H1 (cell line): ENCODE data around the gene CAMK2A. TPM values are rescaled to one million over a fixed set of nuclear protein-coding genes. Genes with fewer than 3 reads are reported as not detected.

Experiments used
- CTCF ChIA-PET: fragments of 300-600 bp; sonication (Branson Sonifier 250); formaldehyde crosslinking; loops from one replicate; lab custom pipeline; 2021; ENCODE audit not compliant: partially characterized antibody; lab: Charles Lee
- POLR2A ChIA-PET: fragments of 300-600 bp; sonication (Branson Sonifier 250); formaldehyde crosslinking; loops from one replicate; lab custom pipeline; 2021; ENCODE audit warnings: inconsistent platforms; ENCODE audit not compliant: partially characterized antibody; lab: Charles Lee
- DNase-seq, 2 experiments: peaks; one replicate each; pipeline versions ENCODE4 v3.0.0 to v3.0.0-alpha.2; 2010 to 2022; ENCODE audit warnings: low spot score in 2 of 2, low read depth in 1 of 2, mixed read lengths in 1 of 2
- FAIRE-seq: peaks from 2 replicates; lab custom pipeline; 2011; peaks lifted over from hg19 to GRCh38; lab: Jason Lieb, UNC
- H2AFZ ChIP-seq: 2 replicates; pipeline ENCODE4 v1.8.1; 2012; ENCODE audit warnings: low read length, inconsistent platforms
- H2AK5ac ChIP-seq: 2 replicates; pipeline ENCODE4 v1.6.1; 2013; ENCODE audit warnings: low read depth, low read length
- H2BK120ac ChIP-seq: replicated peaks from 2 replicates; pipeline ENCODE3; 2013; ENCODE audit warnings: low read depth, low read length, inconsistent platforms
- H2BK12ac ChIP-seq: 2 replicates; pipeline ENCODE4 v1.6.1; 2013; ENCODE audit warnings: low read depth, low read length
- H2BK15ac ChIP-seq: 2 replicates; pipeline ENCODE4 v1.6.1; 2013; ENCODE audit warnings: low read length
- H2BK20ac ChIP-seq: 2 replicates; pipeline ENCODE4 v1.6.1; 2013; ENCODE audit warnings: low read length
- H2BK5ac ChIP-seq: 2 replicates; pipeline ENCODE4 v1.6.1; 2013; ENCODE audit warnings: low read depth, low read length
- H3K14ac ChIP-seq: 2 replicates; pipeline ENCODE4 v1.6.1; 2013; ENCODE audit warnings: inconsistent platforms; ENCODE audit not compliant: insufficient read length
- H3K18ac ChIP-seq: 2 replicates; pipeline ENCODE4 v1.6.1; 2013; ENCODE audit warnings: low read length; ENCODE audit errors: extremely low read depth
- H3K23ac ChIP-seq: 2 replicates; pipeline ENCODE4 v1.6.1; 2013; ENCODE audit warnings: inconsistent platforms; ENCODE audit not compliant: insufficient read length
- H3K23me2 ChIP-seq: 2 replicates; pipeline ENCODE4 v1.6.1; 2013; ENCODE audit warnings: low read depth, low read length
- H3K27ac ChIP-seq: 2 replicates; pipeline ENCODE4 v1.6.1; 2011; ENCODE audit warnings: low read depth, low read length, inconsistent platforms
- H3K27me3 ChIP-seq, 4 experiments: replicated peaks in 1 of 4; 1 replicate in 1 of 4; 2 replicates in 3 of 4; pipeline versions ENCODE4 v1.6.1 to v1.8.1; 2011 to 2013; ENCODE audit warnings: low read length in 3 of 4, mild to moderate bottlenecking in 3 of 4, inconsistent platforms in 2 of 4, mixed read lengths in 2 of 4, moderate library complexity in 1 of 4; ENCODE audit not compliant: control insufficient read depth in 3 of 4, insufficient read depth in 3 of 4; ENCODE audit errors: extremely low read depth in 1 of 4
- H3K36me3 ChIP-seq, 4 experiments: 2 replicates each; pipeline versions ENCODE4 v1.6.1 to v1.8.1; 2011 to 2013; ENCODE audit warnings: mild to moderate bottlenecking in 4 of 4, low read length in 3 of 4, moderate library complexity in 2 of 4, control low read depth in 1 of 4, inconsistent platforms in 1 of 4; ENCODE audit not compliant: insufficient read depth in 4 of 4, control insufficient read depth in 2 of 4
- H3K4ac ChIP-seq: replicated peaks from 2 replicates; pipeline ENCODE3; 2013; ENCODE audit warnings: low read length, low read depth, mixed read lengths, inconsistent platforms; ENCODE audit not compliant: insufficient read length
- H3K4me1 ChIP-seq, 4 experiments: replicated peaks in 1 of 4; 1 replicate in 1 of 4; 2 replicates in 3 of 4; pipeline versions ENCODE4 v1.6.1 to v1.8.1; 2011 to 2013; ENCODE audit warnings: low read length in 3 of 4, inconsistent platforms in 2 of 4, mixed read lengths in 1 of 4; ENCODE audit not compliant: insufficient read depth in 4 of 4, control insufficient read depth in 3 of 4
- H3K4me2 ChIP-seq, 2 experiments: 2 replicates each; pipeline versions ENCODE4 v1.6.1 to v1.8.1; 2011 to 2013; ENCODE audit warnings: low read depth in 2 of 2, low read length in 2 of 2, control low read depth in 1 of 2, inconsistent platforms in 1 of 2, mild to moderate bottlenecking in 1 of 2; ENCODE audit not compliant: insufficient read depth in 1 of 2
- H3K4me3 ChIP-seq, 4 experiments: fragments of 200-600, 300-600 bp in 1 of 4; sonication (generic), shearing (Covaris generic), sonication (Bioruptor Twin) in 1 of 4; 2 replicates each; pipeline versions ENCODE4 v1.5.1 to v1.8.1; 2011 to 2016; ENCODE audit warnings: low read length in 4 of 4, low read depth in 3 of 4, control low read depth in 2 of 4, inconsistent platforms in 2 of 4, mild to moderate bottlenecking in 2 of 4, mixed read lengths in 1 of 4, moderate library complexity in 1 of 4; ENCODE audit not compliant: insufficient read depth in 2 of 4; ENCODE audit errors: extremely low read depth in 1 of 4
- H3K56ac ChIP-seq: replicated peaks from 2 replicates; pipeline ENCODE3; 2013; ENCODE audit warnings: low read depth, mild to moderate bottlenecking, mixed read lengths, low read length, inconsistent platforms; ENCODE audit not compliant: insufficient read length
- H3K79me1 ChIP-seq: 2 replicates; pipeline ENCODE4 v1.6.1; 2013; ENCODE audit warnings: low read depth, low read length, control low read depth
- H3K79me2 ChIP-seq, 2 experiments: 2 replicates each; pipeline versions ENCODE4 v1.6.1 to v1.8.1; 2012 to 2013; ENCODE audit warnings: low read length in 2 of 2, mild to moderate bottlenecking in 2 of 2, inconsistent platforms in 1 of 2; ENCODE audit not compliant: insufficient read depth in 2 of 2, control insufficient read depth in 1 of 2
- H3K9ac ChIP-seq, 4 experiments: replicated peaks in 1 of 4; 1 replicate in 1 of 4; 2 replicates in 3 of 4; pipeline versions ENCODE4 v1.6.1 to v1.8.1; 2011 to 2013; ENCODE audit warnings: low read depth in 3 of 4, low read length in 3 of 4, control low read depth in 2 of 4, mild to moderate bottlenecking in 2 of 4, moderate library complexity in 2 of 4, inconsistent platforms in 1 of 4; ENCODE audit errors: extremely low read depth in 1 of 4
- H3K9me3 ChIP-seq, 2 experiments: 2 replicates each; pipeline versions ENCODE4 v1.6.1 to v1.8.1; 2012 to 2013; ENCODE audit warnings: mild to moderate bottlenecking in 2 of 2, moderate library complexity in 2 of 2, control low read depth in 1 of 2, inconsistent platforms in 1 of 2, low read depth in 1 of 2, low read length in 1 of 2, mixed read lengths in 1 of 2; ENCODE audit not compliant: insufficient read depth in 2 of 2
- H4K20me1 ChIP-seq, 2 experiments: replicated peaks in 1 of 2; 2 replicates each; pipeline versions ENCODE3 to v1.8.1; 2011 to 2013; ENCODE audit warnings: inconsistent platforms in 2 of 2, low read length in 2 of 2, mild to moderate bottlenecking in 1 of 2; ENCODE audit not compliant: insufficient read depth in 2 of 2, control insufficient read depth in 1 of 2
- H4K5ac ChIP-seq: 2 replicates; pipeline ENCODE4 v1.6.1; 2013; ENCODE audit warnings: low read length, low read depth, mixed read lengths, inconsistent platforms; ENCODE audit not compliant: insufficient read length
- H4K8ac ChIP-seq: 2 replicates; pipeline ENCODE4 v1.8.0; 2013; ENCODE audit warnings: mild to moderate bottlenecking, moderate library complexity, low read length, inconsistent platforms; ENCODE audit not compliant: insufficient read depth; ENCODE audit errors: extremely low read depth
- H4K91ac ChIP-seq: replicated peaks from 2 replicates; pipeline ENCODE3; 2013; ENCODE audit warnings: low read length, mixed read lengths, inconsistent platforms; ENCODE audit not compliant: insufficient read length
- ASH2L ChIP-seq: fragments of 200-600, 300-600 bp; sonication (generic); IDR thresholded peaks from one replicate; pipeline ENCODE4 v1.7.1; 2017; ENCODE audit warnings: low read length
- BCL11A ChIP-seq, 2 experiments: IDR thresholded peaks; one replicate each; pipeline ENCODE4 v1.6.1; 2011; ENCODE audit warnings: low read depth in 2 of 2, low read length in 2 of 2, mild to moderate bottlenecking in 2 of 2
- CBX8 ChIP-seq: fragments of 300-800, 300-1000 bp; sonication (generic); IDR thresholded peaks from 2 replicates; pipeline ENCODE4 v1.7.1; 2016; ENCODE audit warnings: low read depth, low read length, borderline replicate concordance
- EZH2 ChIP-seq: fragments of 200-600 bp; sonication (generic); IDR thresholded peaks from 2 replicates; pipeline ENCODE4 v1.7.1; 2012; ENCODE audit warnings: low read depth, mild to moderate bottlenecking, moderate library complexity, low read length, inconsistent platforms; ENCODE audit not compliant: severe bottlenecking
- RXRA ChIP-seq: IDR thresholded peaks from 2 replicates; pipeline ENCODE4 v1.6.1; 2011; ENCODE audit warnings: low read depth, mild to moderate bottlenecking, low read length, moderate library complexity; ENCODE audit not compliant: insufficient read depth
- SRF ChIP-seq: IDR thresholded peaks from 2 replicates; pipeline ENCODE4 v1.6.1; 2011; ENCODE audit warnings: mild to moderate bottlenecking, low read depth, low read length, moderate library complexity
- TAF1 ChIP-seq: IDR thresholded peaks from 2 replicates; pipeline ENCODE4 v1.6.1; 2011; ENCODE audit warnings: mild to moderate bottlenecking, low read depth, low read length
- TBP ChIP-seq: IDR thresholded peaks from 2 replicates; pipeline ENCODE4 v1.6.1; 2011; ENCODE audit warnings: low read depth, low read length, improper control_type of control experiment
- WGBS, 2 experiments: shearing (Covaris generic) in 1 of 2; methylation state at CpG; one replicate each; pipeline versions ENCODE4 v1.1.6 to v1.1.7; 2013 to 2015; ENCODE audit warnings: low lambda C conversion rate in 2 of 2, mixed read lengths in 2 of 2, inconsistent platforms in 1 of 2, low coverage in 1 of 2, missing lambda C conversion rate in 1 of 2; ENCODE audit not compliant: insufficient replicate concordance in 2 of 2, insufficient coverage in 1 of 2, insufficient read length in 1 of 2; ENCODE audit errors: extremely low coverage in 1 of 2, missing lambda C conversion rate in 1 of 2; 5-methylcytosine and 5-hydroxymethylcytosine counted together
- polyA plus RNA-seq, 7 experiments: library from polyadenylated mRNA; depleted of rRNA in 3 of 7; stranded (reverse) in 5 of 7; unstranded in 2 of 7; fragments of >200 nt in 5 of 7; fragments of 200-250 nt in 2 of 7; gene quantifications; 1 replicate in 5 of 7; 2 replicates in 1 of 7; 4 replicates in 1 of 7; pipeline versions ENCODE4 v1.2.1 to v1.2.3, GENCODE V29; 2011 to 2013; ENCODE audit warnings: missing spikeins in 2 of 7, mixed read lengths in 2 of 7
- total RNA-seq: library from RNA; stranded (reverse); fragmentation: NEBNext Ultra II Directional; extraction: Animal tissue kit (Norgen Biotek cat#: 25700); gene quantifications from 2 replicates; pipeline ENCODE4 v1.2.1, GENCODE V29; 2021

Gene CAMK2A
- total and polyA plus RNA-seq, 2 of the 8 experiments (the other 6 are each of a cell fraction or from before 2014, with no cell fraction given), result 0.20 to 0.28 TPM

- 94% methylated on average over 4 of the region's 4 CpGs; no CpG with 5 or more reads in 1 of the 2 experiments for WGBS, 2 experiments
- H3K27me3 ChIP-seq, result peaks cover 0 to 2% (median 0%) of the 10 kb centered on the region in 4 experiments; a peak in 1 of 7 replicates
- H2AFZ ChIP-seq, result no peak overlapping the region
- H2BK5ac ChIP-seq, result no peak overlapping the region
- no peak overlapping the region for H2BK15ac ChIP-seq
- H4K8ac ChIP-seq, result no peak overlapping the region
- no peak overlapping the region for H3K4ac ChIP-seq
- H3K4me2 ChIP-seq, result no peak overlapping the region
- no peaks in the 10 kb centered on the region for H3K23me2 ChIP-seq
- no peaks in the 10 kb centered on the region for H3K79me2 ChIP-seq
- no peak overlapping the region for H2BK120ac ChIP-seq
- no peak overlapping the region for H3K27ac ChIP-seq
- no peaks in the 10 kb centered on the region for H3K36me3 ChIP-seq
- ChIA-PET POLR2A (no interaction called here), CTCF (interaction anchor here (0.9 to 1.2 kb wide), 4 partner anchors 43 to 122 kb away, joined by 3 to 4 read pairs (median 3); no protein-coding TSS in a partner anchor)
- no peak overlapping the region for H3K14ac ChIP-seq
- no peaks in the 10 kb centered on the region for H3K9me3 ChIP-seq
- H2AK5ac ChIP-seq, result no peak overlapping the region
- no peak overlapping the region for H2BK20ac ChIP-seq
- no peak overlapping the region for H3K56ac ChIP-seq
- H2BK12ac ChIP-seq, result no peak overlapping the region
- FAIRE-seq (no peak), DNase-seq (no peak)
- H3K4me3 ChIP-seq, result no peak overlapping the region
- H3K4me1 ChIP-seq, result no peaks in the 10 kb centered on the region
- H3K79me1 ChIP-seq, result no peaks in the 10 kb centered on the region
- H3K18ac ChIP-seq, result no peak overlapping the region
- TF ChIP-seq SRF (no peak), ASH2L (no peak), TAF1 (no peak), CBX8 (no peak), EZH2 (no peak), TBP (no peak), BCL11A (IDR thresholded peaks at IDR 0.05; ENCODE audit: low read depth in 2 of 2, low read length in 2 of 2) (no peak), RXRA (no peak)
- H4K91ac ChIP-seq, result no peak overlapping the region
- no peak overlapping the region for H3K9ac ChIP-seq
- no peak overlapping the region for H3K23ac ChIP-seq
- no peaks in the 10 kb centered on the region for H4K20me1 ChIP-seq
- no peak overlapping the region for H4K5ac ChIP-seq
These were observed 12.5 kb downstream of the CAMK2A start for GRCh38 chr5:150277043-150277442.
